CD14-positive monocyte (primary cell): ENCODE results near the gene MOB3A. TPM values are rescaled to one million over a fixed set of nuclear protein-coding genes. Genes with fewer than 3 reads are reported as not detected.

ENCODE experiments used
- DNase-seq, 3 donors: peaks; one replicate each; pipeline ENCODE4 v3.0.0-alpha.2; 2011 to 2022
- H2AFZ ChIP-seq: 2 replicates; pipeline ENCODE4 v1.6.0; 2012; ENCODE audit warnings: mild to moderate bottlenecking, low read depth, low read length, inconsistent platforms; ENCODE audit not compliant: insufficient read depth, poor library complexity, severe bottlenecking
- H3K27ac ChIP-seq, 2 donors: 1 replicate in 1 of 2; 2 replicates in 1 of 2; pipeline ENCODE4 v1.5.1; 2012 to 2013; ENCODE audit warnings: low read length in 2 of 2, control low read depth in 1 of 2, inconsistent platforms in 1 of 2, low read depth in 1 of 2, mild to moderate bottlenecking in 1 of 2
- H3K27me3 ChIP-seq, 2 donors: one replicate each; pipeline versions ENCODE4 v1.6.0 to v1.6.1; 2011 to 2013; ENCODE audit warnings: low read length in 2 of 2; ENCODE audit not compliant: control insufficient read depth in 2 of 2, insufficient read depth in 2 of 2
- H3K36me3 ChIP-seq, 2 donors: replicated peaks in 1 of 2; 1 replicate in 1 of 2; 2 replicates in 1 of 2; pipeline versions ENCODE4 v1.5.1 to v1.6.1; 2012 to 2013; ENCODE audit warnings: low read length in 2 of 2, control low read depth in 1 of 2, inconsistent platforms in 1 of 2, mild to moderate bottlenecking in 1 of 2; ENCODE audit not compliant: insufficient read depth in 2 of 2, control insufficient read depth in 1 of 2
- H3K4me1 ChIP-seq, 2 donors: 1 replicate in 1 of 2; 2 replicates in 1 of 2; pipeline versions ENCODE4 v1.5.1 to v1.6.1; 2012 to 2013; ENCODE audit warnings: low read length in 2 of 2, control low read depth in 1 of 2, inconsistent platforms in 1 of 2, mild to moderate bottlenecking in 1 of 2, moderate library complexity in 1 of 2; ENCODE audit not compliant: insufficient read depth in 2 of 2, control insufficient read depth in 1 of 2
- H3K4me2 ChIP-seq: replicated peaks from 2 replicates; pipeline ENCODE3; 2012; ENCODE audit warnings: low read length, moderate library complexity, mild to moderate bottlenecking; ENCODE audit not compliant: poor library complexity, severe bottlenecking; ENCODE audit errors: extremely low read depth
- H3K4me3 ChIP-seq, 3 experiments: fragments of 200-600 bp in 1 of 3; sonication (generic) in 1 of 3; replicated peaks in 1 of 3; 1 replicate in 2 of 3; 2 replicates in 1 of 3; pipeline ENCODE4 v1.5.1; 2011 to 2013; ENCODE audit warnings: low read length in 3 of 3, mild to moderate bottlenecking in 3 of 3, control low read depth in 2 of 3, low read depth in 2 of 3, inconsistent platforms in 1 of 3, moderate library complexity in 1 of 3
- H3K79me2 ChIP-seq: 2 replicates; pipeline ENCODE4 v1.6.0; 2012; ENCODE audit warnings: mild to moderate bottlenecking, control low read depth, inconsistent platforms, low read length, moderate library complexity; ENCODE audit not compliant: insufficient read depth
- H3K9ac ChIP-seq: 2 replicates; pipeline ENCODE4 v1.6.0; 2017; ENCODE audit warnings: low read length, mild to moderate bottlenecking; ENCODE audit not compliant: insufficient read depth, poor library complexity, severe bottlenecking
- H3K9me3 ChIP-seq, 2 donors: replicated peaks in 1 of 2; 1 replicate in 1 of 2; 2 replicates in 1 of 2; pipeline versions ENCODE4 v1.5.1 to v1.6.1; 2012 to 2013; ENCODE audit warnings: low read length in 2 of 2, control low read depth in 1 of 2; ENCODE audit not compliant: control insufficient read depth in 1 of 2, insufficient read depth in 1 of 2
- H4K20me1 ChIP-seq: 2 replicates; pipeline ENCODE4 v1.6.0; 2012; ENCODE audit warnings: mild to moderate bottlenecking, low read length, control low read depth, moderate library complexity; ENCODE audit not compliant: insufficient read depth
- H3K27ac Mint-ChIP-seq, 7 donors: one replicate each; pipeline ENCODE4 v1.8.0; 2020; ENCODE audit warnings: mild to moderate bottlenecking in 7 of 7, mixed read lengths in 7 of 7, moderate library complexity in 6 of 7, inconsistent platforms in 2 of 7
- H3K27me3 Mint-ChIP-seq, 3 donors: one replicate each; pipeline ENCODE4 v1.8.0; 2021 to 2022; ENCODE audit warnings: low read depth in 3 of 3, mild to moderate bottlenecking in 3 of 3, mixed read lengths in 3 of 3, moderate library complexity in 3 of 3, inconsistent platforms in 1 of 3
- H3K36me3 Mint-ChIP-seq, 2 donors: one replicate each; pipeline ENCODE4 v1.8.0; 2020; ENCODE audit warnings: mixed read lengths in 2 of 2, inconsistent platforms in 1 of 2, mild to moderate bottlenecking in 1 of 2
- H3K4me1 Mint-ChIP-seq: one replicate; pipeline ENCODE4 v1.8.0; 2020; ENCODE audit warnings: mild to moderate bottlenecking, mixed read lengths
- H3K4me3 Mint-ChIP-seq, 2 donors: one replicate each; pipeline ENCODE4 v1.8.0; 2020; ENCODE audit warnings: mild to moderate bottlenecking in 2 of 2, mixed read lengths in 2 of 2, moderate library complexity in 1 of 2
- H3K9me3 Mint-ChIP-seq, 7 donors: one replicate each; pipeline ENCODE4 v1.8.0; 2020 to 2022; ENCODE audit warnings: mixed read lengths in 7 of 7, mild to moderate bottlenecking in 6 of 7, moderate library complexity in 6 of 7, inconsistent platforms in 2 of 7
- WGBS: methylation state at CpG from one replicate; pipeline ENCODE4 v1.1.5; 2013; ENCODE audit warnings: missing lambda C conversion rate; ENCODE audit not compliant: insufficient coverage; 5-methylcytosine and 5-hydroxymethylcytosine counted together
- intact Hi-C, 2 donors: fragments of 100-400 bp; cut with micrococcal nuclease; formaldehyde crosslinking; loops; one replicate each; pipeline versions ENCODE4 v1.15.0 to v1.15.1; 2023
- polyA plus RNA-seq, 3 donors: library from polyadenylated mRNA; depleted of rRNA in 1 of 3; unstranded in 2 of 3; stranded (reverse) in 1 of 3; fragments of 300-500 nt in 2 of 3; fragments of >200 nt in 1 of 3; fragmentation: Illumina TruSeq in 2 of 3; gene quantifications; 1 replicate in 2 of 3; 2 replicates in 1 of 3; pipeline ENCODE4 v1.2.3, GENCODE V29; 2012 to 2021
- TF ChIP-seq, protein P1 (sequence below): fragments of 200-600 bp; IDR thresholded peaks from one replicate; pipeline ENCODE4 v1.8.0; 2022; ENCODE audit warnings: antibody characterized with exemption, mild to moderate bottlenecking

The MOB3A gene
- polyA plus RNA-seq, 3 donors: 60.5 to 179 (median 96.3) TPM

- H3K9ac ChIP-seq: no peak overlapping the region
- peaks cover 13% of the 10 kb centered on the region for H4K20me1 ChIP-seq
- H3K9me3 ChIP-seq: no peaks in the 10 kb centered on the region
- TF ChIP-seq, protein P1, sequence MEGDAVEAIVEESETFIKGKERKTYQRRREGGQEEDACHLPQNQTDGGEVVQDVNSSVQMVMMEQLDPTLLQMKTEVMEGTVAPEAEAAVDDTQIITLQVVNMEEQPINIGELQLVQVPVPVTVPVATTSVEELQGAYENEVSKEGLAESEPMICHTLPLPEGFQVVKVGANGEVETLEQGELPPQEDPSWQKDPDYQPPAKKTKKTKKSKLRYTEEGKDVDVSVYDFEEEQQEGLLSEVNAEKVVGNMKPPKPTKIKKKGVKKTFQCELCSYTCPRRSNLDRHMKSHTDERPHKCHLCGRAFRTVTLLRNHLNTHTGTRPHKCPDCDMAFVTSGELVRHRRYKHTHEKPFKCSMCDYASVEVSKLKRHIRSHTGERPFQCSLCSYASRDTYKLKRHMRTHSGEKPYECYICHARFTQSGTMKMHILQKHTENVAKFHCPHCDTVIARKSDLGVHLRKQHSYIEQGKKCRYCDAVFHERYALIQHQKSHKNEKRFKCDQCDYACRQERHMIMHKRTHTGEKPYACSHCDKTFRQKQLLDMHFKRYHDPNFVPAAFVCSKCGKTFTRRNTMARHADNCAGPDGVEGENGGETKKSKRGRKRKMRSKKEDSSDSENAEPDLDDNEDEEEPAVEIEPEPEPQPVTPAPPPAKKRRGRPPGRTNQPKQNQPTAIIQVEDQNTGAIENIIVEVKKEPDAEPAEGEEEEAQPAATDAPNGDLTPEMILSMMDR: no peak
- H3K79me2 ChIP-seq: peaks cover 3% of the 10 kb centered on the region
- intact Hi-C loops: loop anchor here in 1 of 2 donors (5.0 kb wide), 3 partner anchors 32 to 48 kb away; partner anchors contain the start of genes BTBD2, IZUMO4 and MOB3A
- Mint-ChIP-seq H3K27me3 (peaks cover 0 to 1% (median 0%) of the 10 kb centered on the region in 3 donors), H3K9me3 (no peaks in the 10 kb centered on the region), H3K4me3 (no peak overlapping the region), H3K36me3 (no peaks in the 10 kb centered on the region), H3K4me1 (peaks cover 29% of the 10 kb centered on the region), H3K27ac (peak overlapping the region in 3 of 7 donors; percentile 13 to 73 (median 66))
- 93% methylated on average over 38 of the region's 38 CpGs for WGBS
- no peak overlapping the region for H3K4me2 ChIP-seq
- no peak overlapping the region for H3K27ac ChIP-seq
- no peak overlapping the region for H3K4me3 ChIP-seq
- no peaks in the 10 kb centered on the region for H3K27me3 ChIP-seq
- no peaks in the 10 kb centered on the region for H3K36me3 ChIP-seq
- H3K4me1 ChIP-seq: peaks cover 29 to 32% of the 10 kb centered on the region in 2 donors
- no peak for DNase-seq
- H2AFZ ChIP-seq: no peak overlapping the region
Measured at GRCh38 chr19:2064788-2065524, 31.2 kb downstream of the MOB3A start.

GRCh38 chr19:2064395-2064787 lies 31.7 kb downstream of the MOB3A start:
- Histone ChIP-seq H3K4me1 (peaks cover 29 to 32% of the 10 kb centered on the region in 2 donors), H3K36me3 (no peaks in the 10 kb centered on the region), H2AFZ (no peak overlapping the region), H3K27me3 (no peaks in the 10 kb centered on the region), H3K79me2 (no peaks in the 10 kb centered on the region), H3K9ac (no peak overlapping the region), H3K4me2 (no peak overlapping the region), H3K9me3 (no peaks in the 10 kb centered on the region), H3K4me3 (no peak overlapping the region), H4K20me1 (peaks cover 7% of the 10 kb centered on the region), H3K27ac (no peak overlapping the region)
- no peaks in the 10 kb centered on the region for H3K9me3 Mint-ChIP-seq
- TF ChIP-seq, protein P1: no peak
- H3K4me3 Mint-ChIP-seq: no peak overlapping the region
- H3K4me1 Mint-ChIP-seq: peaks cover 25% of the 10 kb centered on the region
- peaks cover 0 to 1% (median 0%) of the 10 kb centered on the region in 3 donors for H3K27me3 Mint-ChIP-seq
- H3K27ac Mint-ChIP-seq: no peak overlapping the region
- H3K36me3 Mint-ChIP-seq: no peaks in the 10 kb centered on the region
- WGBS: 93% methylated on average over 12 of the region's 13 CpGs
- intact Hi-C loops: loop anchor here in 1 of 2 donors (5.0 kb wide), 1 partner anchor 33 kb away; the partner anchor contains the start of genes IZUMO4 and MOB3A
- no peak for DNase-seq
